HG02852 (cell line): ENCODE results near the gene EHMT1.
"Not testable (repeated sequence)": the region's sequence is repeated elsewhere in the genome, so short reads cannot be mapped to it uniquely, and the experiment has no call there.

Experiments used
- ATAC-seq: cut with Tn5 transposase; IDR thresholded peaks from one replicate; pipeline ENCODE4 v1.9.1; 2021; ENCODE audit warnings: mild to moderate bottlenecking, moderate library complexity; ENCODE audit not compliant: unreplicated experiment

EHMT1 gene

DNA sequence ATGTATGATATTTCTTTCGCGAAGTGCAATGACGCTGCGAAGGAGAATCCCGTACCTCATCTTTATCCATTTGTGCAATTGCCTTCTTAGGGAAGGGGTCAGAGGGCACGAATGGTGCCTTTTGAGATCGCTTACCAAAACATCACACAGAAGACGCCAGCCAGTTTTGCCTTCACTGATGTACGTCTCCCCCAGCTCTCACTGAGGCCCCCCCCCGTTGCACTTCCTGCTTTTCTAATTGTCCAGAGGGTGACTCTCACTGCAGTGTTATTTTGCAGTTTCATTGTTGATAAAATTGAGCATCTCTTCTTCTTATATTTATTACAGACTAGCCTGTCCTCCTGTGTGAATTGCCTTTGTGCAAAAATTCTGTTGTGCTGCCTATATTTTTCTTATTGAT is 219.8 kb downstream of the EHMT1 start:
- no peak for ATAC-seq

DNA sequence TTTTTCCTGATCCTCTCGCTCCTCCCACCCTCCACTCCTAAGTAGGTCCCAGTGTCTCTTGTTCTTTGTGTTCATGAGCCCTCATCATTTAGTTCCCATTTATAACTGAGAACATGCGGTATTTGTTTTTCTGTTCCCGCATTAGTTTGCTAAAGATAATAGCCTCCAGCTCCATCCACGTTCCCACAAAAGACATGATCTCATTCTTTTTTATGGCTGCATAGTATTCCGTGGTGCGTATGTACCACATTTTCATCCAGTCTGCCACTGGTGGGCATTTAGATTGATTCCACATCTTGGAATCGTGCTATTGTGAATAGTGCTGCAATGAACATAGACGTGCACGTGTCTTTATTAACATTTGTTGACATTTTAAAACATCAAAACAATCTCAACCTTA is 224.6 kb downstream of the EHMT1 start:
- no peak for ATAC-seq

DNA sequence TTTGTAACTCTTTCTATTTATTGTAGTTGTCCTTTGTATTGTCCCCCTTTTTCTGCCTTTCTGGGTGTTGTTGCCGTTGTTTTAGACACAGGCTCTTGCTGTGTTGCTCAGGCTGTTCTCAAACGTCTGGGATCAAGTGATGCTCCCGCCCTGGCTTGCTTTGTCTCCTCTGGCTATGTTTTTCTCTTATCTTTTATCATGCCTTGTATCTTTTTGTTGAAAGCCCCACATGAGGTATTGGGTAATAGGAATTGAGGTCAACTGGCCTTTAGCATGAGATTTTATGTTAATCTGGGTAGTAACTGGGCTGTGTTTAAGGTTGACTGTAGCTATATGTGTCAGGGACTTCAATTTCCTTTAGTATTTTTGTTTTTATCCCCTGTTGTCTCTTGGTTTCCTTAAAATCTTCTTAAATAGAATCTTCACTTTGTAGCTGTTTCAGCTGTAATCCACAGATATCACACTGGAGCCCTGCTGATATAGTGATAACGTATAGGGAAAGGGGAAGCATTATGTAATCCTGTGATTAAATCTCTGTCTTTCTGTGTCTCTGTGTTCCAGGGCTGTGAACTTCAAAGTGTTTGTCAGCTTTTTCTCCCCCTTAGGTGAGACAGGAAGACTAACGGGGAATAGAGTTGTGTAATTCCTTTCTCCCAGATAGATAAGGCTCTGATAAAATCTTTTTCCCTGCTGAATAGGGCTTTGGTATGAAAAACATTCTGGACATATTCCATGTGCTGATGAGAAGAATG is 232.9 kb downstream of the EHMT1 start:
- no peak for ATAC-seq

DNA sequence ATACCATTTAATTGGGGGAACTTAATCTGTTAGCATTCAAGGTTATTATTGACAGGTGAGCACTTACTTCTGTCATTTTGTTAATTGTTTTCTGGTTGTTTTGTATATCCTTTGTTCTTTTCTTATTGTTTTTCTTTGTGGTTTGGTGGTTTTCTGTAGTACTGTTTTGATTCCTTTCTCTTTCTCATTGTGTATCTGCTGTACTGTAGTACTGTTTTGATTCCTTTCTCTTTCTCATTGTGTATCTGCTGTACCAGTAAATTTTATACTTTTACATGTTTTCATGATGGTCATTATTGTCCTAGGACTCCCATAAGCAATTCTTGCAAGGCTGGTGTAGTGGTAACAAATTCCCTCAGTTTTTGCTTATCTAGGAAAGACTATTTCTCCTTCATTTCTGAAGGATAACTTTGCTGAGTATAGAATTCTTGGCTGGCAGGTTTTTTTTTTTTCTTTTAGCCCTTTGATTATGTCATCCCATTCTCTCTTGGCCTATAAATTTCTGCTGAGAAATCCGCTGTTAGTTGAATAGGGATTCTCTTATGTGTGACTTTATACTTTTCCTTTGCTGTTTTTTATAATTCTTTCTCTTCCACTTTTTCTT is 234.7 kb downstream of the EHMT1 start:
- ATAC-seq, result no peak

DNA sequence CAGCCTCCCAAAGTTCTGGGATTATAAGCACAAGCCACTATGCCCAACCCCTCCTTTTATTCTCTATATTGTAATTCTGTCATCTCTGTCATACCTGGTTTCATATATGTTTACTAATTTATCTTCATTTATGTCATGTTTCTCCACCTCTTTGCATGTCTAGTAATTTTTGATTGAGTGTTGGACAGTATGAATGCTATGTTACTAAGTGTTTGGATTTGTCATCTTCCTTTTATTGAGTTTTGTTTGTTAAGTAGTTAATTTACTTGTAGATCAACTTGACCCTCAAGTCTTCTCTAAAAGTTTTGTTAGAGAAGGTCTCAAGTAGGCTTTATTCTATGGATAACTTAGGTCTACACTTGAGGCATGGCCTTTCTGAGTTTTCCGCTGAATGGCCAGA is 241.6 kb downstream of the EHMT1 start:
- no peak for ATAC-seq

DNA sequence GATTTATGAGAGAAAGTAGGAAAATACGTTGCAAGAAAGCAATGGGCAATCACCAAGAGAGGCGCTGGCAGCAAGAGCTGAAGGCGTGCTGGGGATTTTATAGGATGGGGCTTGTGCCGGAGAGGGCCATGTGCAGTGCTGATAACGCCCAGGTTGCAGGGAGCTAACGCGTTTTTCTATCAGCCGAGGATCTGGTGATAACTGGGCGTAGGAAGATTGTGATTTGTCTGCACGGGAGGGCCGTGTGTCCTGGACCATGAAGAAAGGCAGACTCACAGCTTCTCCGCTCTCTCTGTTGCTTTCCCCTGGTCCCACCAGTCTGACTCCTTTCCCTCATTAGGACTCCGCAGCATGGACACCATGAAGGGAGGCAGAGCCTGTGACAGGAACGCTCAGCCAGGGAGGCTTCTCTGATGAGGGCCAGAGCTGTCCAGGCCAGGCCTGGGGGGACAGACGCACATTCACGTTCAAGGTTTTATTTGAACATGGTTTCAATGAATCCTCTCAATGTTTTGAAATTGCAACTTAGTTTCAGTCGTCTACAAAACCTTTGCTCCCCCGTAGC is 246.9 kb downstream of the EHMT1 start:
- no peak for ATAC-seq

DNA sequence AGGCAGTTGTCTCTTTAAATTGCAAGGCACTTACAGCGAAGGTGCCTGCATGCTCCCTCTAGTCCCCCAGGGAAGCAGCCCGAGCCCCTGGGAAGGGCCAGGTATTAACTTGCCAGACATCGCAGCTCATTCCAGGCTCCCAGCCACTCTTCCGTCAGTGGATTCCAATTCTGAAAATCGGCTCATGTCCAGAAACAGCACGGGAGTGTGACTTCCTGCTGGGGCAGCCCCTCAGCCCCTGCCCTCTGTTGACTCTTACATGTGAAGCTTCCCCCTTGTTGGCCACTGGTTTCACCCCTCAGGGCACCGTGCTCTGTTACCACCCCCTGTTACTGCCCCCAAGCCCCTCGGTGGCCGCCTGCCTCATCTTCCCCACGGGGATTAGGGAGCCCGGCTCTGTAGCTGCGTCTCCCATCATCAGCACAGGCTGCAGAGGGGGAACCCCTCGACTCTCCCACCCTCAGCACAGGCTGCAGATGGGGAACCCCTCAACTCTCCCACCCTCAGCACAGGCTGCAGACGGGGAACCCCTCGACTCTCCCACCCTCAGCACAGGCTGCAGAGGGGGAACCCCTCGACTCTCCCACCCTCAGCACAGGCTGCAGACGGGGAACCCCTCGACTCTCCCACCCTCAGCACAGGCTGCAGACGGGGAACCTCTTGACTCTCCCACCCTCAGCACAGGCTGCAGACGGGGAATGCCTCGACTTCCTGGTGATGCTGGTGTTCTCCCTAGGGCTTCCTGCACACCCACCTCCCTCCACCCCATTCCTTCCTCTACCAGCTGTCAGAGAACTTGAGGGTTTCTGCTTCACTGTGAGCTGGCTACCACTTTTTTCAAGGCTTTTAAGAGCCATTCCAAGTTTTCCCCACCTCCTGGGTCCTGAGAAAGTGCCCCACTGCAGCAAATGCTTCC is 247.7 kb downstream of the EHMT1 start:
- ATAC-seq, result no peak

DNA sequence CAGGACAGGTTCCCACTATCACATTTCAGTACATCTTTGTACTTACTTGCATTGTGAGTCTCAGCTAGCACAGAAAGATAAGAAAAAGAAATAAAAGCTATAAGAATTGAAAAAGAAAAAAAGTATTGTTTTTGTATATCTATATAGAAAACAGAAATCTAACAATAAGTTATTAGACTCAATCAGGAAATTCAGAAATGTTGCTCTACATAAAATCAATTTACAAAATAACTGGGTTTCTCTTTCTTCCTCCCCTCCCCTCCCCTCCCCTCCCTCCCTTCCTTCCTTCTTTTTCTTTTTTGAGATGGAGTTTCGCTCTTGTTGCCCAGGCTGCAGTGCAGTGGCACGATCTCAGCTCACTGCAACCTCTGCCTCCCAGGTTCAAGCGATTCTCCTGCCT is 251.6 kb downstream of the EHMT1 start:
- ATAC-seq, result no peak

DNA sequence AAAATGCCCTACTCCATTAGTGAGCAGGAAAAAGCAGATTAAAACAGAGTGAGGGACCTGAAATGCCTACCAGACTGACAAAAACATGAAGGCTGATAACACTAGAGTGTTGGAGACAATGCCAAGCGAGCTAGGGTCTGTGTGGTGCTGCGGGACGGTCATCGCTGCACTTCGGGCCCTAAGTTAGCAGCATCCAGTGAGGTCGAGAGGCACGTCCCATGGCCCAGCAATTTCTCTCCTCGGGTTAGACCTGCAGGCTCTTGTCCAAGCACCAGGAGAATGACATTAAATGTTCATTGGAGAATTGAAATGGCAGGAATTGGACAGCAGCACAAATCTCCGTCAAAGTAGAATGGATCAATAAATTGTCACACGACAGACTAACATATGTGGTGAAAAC is 253.5 kb downstream of the EHMT1 start:
- ATAC-seq, result no peak

DNA sequence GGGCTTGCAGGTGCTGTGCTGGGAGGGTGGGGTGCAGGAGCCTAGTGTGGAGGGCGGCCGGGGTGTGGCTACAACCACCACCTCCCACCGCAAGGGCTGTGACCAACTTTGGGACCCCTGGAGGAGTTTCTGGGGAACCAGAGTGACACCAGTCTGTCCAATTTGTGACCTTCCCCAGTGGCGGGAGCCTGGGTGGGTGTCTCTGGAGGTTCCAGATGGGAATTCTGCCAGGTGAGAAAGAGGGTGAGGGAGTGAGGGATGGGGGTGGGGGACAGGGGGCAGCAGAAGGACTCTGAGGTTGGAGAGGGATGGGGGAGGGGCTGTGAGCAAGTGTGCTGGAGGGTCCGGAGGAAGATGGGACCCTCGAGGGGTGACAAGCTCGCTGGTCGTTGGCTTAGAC is 254.6 kb downstream of the EHMT1 start:
- no peak for ATAC-seq

DNA sequence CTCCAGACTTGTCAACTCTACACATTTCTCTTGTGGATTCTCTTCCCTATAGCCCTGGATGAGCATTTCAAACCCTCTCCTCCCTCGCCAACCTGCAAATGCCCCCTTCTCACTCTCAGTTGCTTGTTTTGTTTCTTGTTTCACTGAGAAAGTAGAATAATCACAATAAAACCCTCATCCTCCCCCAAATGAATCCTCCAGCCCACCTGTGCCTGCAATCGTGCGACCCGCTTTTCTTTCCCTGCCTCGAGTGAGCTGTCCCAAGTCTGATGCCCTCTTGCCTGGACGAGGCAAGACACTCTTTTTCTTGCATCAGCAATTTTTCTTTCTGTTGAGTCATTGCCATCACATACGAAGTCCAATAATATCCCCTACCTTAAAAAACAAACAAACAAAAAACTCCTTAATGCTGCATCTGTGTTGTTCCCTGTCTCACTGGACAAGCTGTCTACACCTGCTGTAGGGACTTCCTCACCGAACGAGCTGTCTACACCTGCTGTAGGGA is 255.1 kb downstream of the EHMT1 start:
- no peak for ATAC-seq

DNA sequence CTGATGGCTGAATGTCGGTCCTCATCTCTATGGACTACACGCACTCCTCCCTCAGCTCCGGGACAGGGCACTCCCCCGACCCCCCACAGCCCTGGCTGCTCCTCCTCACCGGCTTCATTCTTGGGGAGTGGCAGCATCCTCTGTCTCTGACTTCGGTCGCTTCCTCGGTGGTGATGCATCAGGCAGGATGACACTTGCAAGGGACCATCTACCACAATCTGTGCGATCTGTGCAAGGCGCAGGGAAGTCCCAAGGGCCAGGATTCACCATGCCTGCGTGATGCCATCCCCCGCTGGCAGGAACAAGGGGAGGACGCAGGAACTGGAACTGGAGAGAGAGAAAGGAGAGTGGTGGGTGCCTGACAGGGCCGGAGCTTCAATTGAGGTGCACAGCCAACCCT is 256.5 kb downstream of the EHMT1 start:
- no peak for ATAC-seq

DNA sequence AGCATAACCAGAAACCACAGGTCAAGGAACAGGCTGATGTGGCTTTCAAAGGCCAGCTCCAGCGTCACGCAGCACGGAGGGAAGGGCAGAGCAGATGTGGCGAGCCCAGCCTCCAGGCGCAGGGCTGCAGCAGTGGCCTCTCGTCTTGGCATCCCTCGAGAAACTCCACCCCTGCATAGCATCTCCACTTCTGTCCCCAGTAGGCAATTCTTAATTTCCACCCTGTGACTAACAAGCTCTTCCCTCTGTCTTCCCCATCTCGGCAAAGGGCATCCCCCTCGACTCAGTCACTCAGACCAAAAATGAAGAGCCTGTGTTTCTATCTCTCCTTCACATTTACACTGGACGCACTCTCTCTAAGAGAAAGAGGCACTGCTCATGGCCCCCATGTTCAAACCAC is 257.0 kb downstream of the EHMT1 start:
- ATAC-seq, result no peak

DNA sequence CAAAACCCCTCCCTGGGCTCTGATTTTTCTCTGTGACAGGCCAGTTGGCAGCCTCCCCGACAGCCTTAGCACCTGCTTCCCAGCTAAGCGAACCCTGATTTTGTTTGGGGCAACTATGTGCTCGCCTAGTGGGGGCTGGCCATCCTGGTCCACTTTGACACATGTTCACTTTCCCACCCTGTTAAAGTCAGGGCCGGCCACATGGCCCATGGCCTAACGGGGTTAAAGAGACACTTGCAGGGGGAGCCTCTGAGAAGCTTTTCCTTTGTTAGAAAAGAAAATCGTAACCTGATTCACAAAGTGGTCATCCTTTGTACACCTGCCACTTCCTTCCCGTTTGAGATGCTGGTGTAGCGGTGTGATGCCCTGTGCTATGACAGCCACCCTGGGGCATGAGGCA is 257.5 kb downstream of the EHMT1 start:
- no peak for ATAC-seq

DNA sequence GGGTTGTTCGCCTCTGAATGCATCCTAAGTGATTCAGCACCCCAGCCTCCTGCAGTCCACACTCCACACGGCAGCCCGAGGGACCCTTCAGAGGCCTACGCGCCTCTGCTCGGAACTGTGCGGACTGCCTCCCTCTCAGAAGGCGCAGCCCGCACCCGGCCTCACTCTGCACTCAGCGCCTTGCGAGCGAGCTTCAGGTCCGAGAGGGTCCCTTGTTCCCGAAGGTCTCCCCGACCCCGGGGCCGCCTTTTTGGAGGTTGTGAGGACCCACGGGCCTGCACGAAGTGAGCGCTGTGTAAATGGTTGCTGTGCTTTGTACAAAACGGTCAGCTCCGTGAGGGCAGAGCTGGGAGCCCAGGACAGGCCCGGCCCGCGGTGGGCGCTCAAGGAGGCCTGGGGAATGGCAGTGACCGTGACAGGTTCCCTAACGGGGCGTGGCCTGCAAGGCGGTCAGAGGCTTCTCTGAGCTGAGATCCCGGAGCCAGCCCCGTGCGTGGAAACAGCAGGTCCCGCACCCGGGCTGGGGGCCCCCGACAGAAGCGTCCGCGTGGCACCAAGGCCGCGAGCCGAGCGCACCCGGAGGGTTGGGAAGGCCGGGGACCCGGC is 258.1 kb downstream of the EHMT1 start:
- no peak for ATAC-seq

DNA sequence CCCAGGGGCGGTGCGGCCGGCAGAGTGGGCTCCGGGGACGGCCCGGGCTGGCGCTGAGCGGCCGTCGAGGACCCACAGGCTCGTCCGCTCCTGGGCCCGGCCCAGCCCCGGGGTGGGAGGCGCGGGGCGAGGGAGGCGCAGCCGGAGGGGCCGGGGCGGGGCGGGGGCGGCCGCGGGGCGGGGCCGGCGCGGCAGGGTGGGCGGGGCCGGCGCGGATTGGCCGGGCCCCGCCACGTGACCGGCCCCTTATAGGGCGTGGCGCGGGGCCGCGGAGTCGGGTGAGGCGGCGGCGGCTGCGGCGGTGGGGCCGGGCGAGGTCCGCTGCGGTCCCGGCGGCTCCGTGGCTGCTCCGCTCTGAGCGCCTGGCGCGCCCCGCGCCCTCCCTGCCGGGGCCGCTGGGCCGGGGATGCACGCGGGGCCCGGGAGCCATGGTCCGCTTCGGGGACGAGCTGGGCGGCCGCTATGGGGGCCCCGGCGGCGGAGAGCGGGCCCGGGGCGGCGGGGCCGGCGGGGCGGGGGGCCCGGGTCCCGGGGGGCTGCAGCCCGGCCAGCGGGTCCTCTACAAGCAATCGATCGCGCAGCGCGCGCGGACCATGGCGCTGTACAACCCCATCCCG is 258.8 kb downstream of the EHMT1 start, which contains the start of gene CACNA1B:
TSS of gene CACNA1B (plus strand) at position 277 of the 617 bp plus-strand sequence. CDS start at position 429, 152 bp downstream.
- ATAC-seq, result not testable (repeated sequence)

DNA sequence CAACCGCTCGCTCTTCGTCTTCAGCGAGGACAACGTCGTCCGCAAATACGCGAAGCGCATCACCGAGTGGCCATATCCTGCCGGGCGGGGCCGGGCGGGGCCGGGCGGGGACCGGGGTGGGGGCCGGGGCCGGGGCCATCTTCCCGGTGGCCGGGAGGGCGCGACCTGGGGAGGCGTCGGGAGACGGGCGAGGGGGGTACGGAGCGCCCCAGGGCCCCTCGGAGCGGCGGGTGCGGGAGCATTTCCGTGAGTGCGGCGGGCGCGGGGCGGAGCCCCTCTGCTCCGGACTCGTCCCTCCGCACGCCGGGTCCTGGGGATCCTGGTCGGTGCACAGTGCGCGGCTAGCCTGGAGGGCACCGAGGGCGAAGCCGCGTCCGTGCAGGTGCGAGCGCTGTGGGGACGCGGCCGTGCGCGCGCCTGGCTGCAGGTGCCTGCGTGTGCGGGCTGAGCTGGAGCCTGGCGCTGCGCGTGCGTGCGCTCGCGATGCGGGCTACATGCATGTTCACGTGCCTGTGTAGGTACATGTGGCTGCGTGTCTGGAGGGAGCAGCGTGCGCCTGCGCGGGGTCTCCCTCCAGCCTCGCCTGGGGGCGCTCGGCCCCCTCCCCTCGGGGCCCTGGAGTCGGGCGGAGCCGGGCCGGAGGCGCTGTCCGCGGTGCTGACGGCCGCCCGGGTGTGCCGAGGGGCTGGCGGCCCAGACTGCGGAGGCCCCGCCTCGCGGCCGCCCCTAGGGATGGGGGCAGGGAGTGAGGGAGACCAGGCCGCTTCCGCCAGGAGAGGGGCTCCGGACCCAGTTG is 259.5 kb downstream of the EHMT1 start:
- no peak for ATAC-seq

DNA sequence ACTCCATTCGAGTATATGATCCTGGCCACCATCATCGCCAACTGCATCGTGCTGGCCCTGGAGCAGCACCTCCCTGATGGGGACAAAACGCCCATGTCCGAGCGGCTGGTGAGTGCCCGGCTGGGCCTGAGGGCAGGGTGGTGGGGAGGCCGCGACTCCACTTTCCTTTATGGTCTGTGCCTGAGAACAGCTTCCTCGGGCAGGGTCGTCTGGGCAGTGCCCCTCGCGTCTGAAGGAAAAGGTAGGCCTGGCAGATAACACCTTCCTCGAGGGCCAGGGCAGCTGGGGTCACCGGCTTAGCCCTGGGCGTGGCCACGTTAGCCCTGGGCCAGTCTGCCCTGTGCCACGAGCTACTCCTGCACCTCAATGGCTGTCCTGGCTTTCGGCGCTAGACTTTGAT is 260.2 kb downstream of the EHMT1 start:
- ATAC-seq, result no peak

DNA sequence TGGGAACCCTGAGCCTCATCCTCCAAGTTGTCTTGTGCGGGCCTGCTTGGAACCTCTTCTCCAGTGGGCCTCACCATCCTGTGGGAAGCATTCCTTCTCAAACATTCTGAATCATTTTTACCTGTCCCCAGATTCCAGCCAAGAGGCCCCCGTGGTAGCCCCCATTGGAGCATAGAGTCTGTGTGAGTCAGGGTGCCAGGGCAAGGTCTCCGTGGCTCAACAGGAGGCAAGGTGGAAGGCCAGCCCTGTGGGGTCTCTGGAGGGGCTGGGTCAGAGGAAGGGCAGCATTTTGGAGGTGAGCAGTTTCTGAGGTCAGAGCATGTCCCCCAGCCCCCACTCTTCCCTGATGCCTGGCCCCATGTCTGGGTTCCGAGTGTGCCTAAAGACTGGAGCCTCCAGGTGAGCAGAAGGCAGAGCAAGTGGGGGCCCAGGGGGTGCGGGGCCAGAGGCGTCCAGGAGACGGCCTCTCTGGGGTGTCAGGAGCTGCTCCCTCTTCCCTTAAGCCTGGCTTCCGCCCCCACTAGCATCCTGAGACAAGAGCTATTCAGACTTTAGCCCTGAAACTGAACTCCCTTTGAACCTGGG is 260.9 kb downstream of the EHMT1 start:
- no peak for ATAC-seq
